PC-9 (cell line): Measurements from ENCODE around the gene C19orf67. TPM values are rescaled to one million over a fixed set of nuclear protein-coding genes. Genes with fewer than 3 reads are reported as not detected.
"Not testable (repeated sequence)": the region's sequence is repeated elsewhere in the genome, so short reads cannot be mapped to it uniquely, and the experiment has no call there.

Source experiments
- BruUV-seq: library from RNA; stranded (reverse); fragments of 400-500 nt; replicated peaks from 2 replicates; lab custom pipeline; 2021; lab: Mats Ljungman, UMichigan
- CTCF ChIA-PET: fragments of 300-600 bp; sonication (Branson Sonifier 250); formaldehyde crosslinking; loops from one replicate; lab custom pipeline; 2022; ENCODE audit warnings: antibody characterized with exemption; lab: Charles Lee
- POLR2A ChIA-PET: fragments of 300-600 bp; sonication (Branson Sonifier 250); formaldehyde crosslinking; loops from one replicate; lab custom pipeline; 2022; ENCODE audit warnings: antibody characterized with exemption; ENCODE audit not compliant: unreplicated experiment; lab: Charles Lee
- DNase-seq, 2 experiments: peaks; one replicate each; pipeline versions ENCODE4 v3.0.0 to v3.0.0-alpha.2; 2015 to 2022; ENCODE audit warnings: mixed read lengths in 1 of 2
- H2AFZ ChIP-seq: fragments of 200-600 bp; sonication (generic); 2 replicates; pipeline ENCODE4 v1.8.1; 2017; ENCODE audit warnings: antibody characterized with exemption
- H3F3A ChIP-seq: fragments of 200-600 bp; sonication (generic); 2 replicates; pipeline ENCODE4 v1.8.1; 2017; ENCODE audit warnings: antibody characterized with exemption, mild to moderate bottlenecking, low read depth; ENCODE audit not compliant: insufficient read depth
- H3K27ac ChIP-seq: fragments of 200-600 bp; sonication (generic); 2 replicates; pipeline ENCODE4 v1.6.1; 2016; ENCODE audit warnings: mixed run types
- H3K27me3 ChIP-seq: fragments of 200-600 bp; sonication (generic); 2 replicates; pipeline ENCODE4 v1.6.1; 2016; ENCODE audit warnings: low read depth, mixed run types; ENCODE audit not compliant: insufficient read depth
- H3K36me3 ChIP-seq: fragments of 200-600 bp; sonication (generic); 2 replicates; pipeline ENCODE4 v1.6.1; 2016; ENCODE audit warnings: low read depth, mixed run types
- H3K4me1 ChIP-seq: fragments of 200-600 bp; sonication (generic); replicated peaks from 2 replicates; pipeline ENCODE4 v1.6.1; 2016; ENCODE audit warnings: mixed run types; ENCODE audit not compliant: insufficient read depth
- H3K4me2 ChIP-seq: fragments of 200-600 bp; sonication (generic); 2 replicates; pipeline ENCODE4 v1.6.1; 2017; ENCODE audit warnings: mixed run types
- H3K4me3 ChIP-seq: fragments of 200-600 bp; sonication (generic); 2 replicates; pipeline ENCODE4 v1.6.1; 2016; ENCODE audit warnings: mixed run types
- H3K79me2 ChIP-seq: fragments of 200-600 bp; sonication (generic); 2 replicates; pipeline ENCODE4 v1.6.1; 2017; ENCODE audit warnings: low read depth, mixed run types
- H3K9me2 ChIP-seq: fragments of 200-600 bp; sonication (generic); 2 replicates; pipeline ENCODE4 v1.8.1; 2017; ENCODE audit warnings: mild to moderate bottlenecking; ENCODE audit not compliant: insufficient read depth
- H3K9me3 ChIP-seq: fragments of 200-600 bp; sonication (generic); 2 replicates; pipeline ENCODE4 v1.8.1; 2016; ENCODE audit warnings: low read depth; ENCODE audit not compliant: insufficient read depth
- H4K20me1 ChIP-seq: fragments of 200-600 bp; sonication (generic); 2 replicates; pipeline ENCODE4 v1.8.1; 2017; ENCODE audit not compliant: insufficient read depth
- CTCF ChIP-seq: fragments of 200-600 bp; sonication (generic); conservative IDR thresholded peaks from 2 replicates; pipeline ENCODE4 v1.6.1; 2017; ENCODE audit warnings: mixed run types, antibody characterized with exemption, mild to moderate bottlenecking, moderate library complexity
- EZH2 ChIP-seq: fragments of 200-600 bp; sonication (generic); IDR thresholded peaks from 2 replicates; pipeline ENCODE4 v1.8.0; 2017; ENCODE audit warnings: antibody characterized with exemption, low read depth
- intact Hi-C: fragments of 100-400 bp; cut with micrococcal nuclease; formaldehyde crosslinking; loops from one replicate; pipeline ENCODE4 v1.10.0; 2022; ENCODE audit not compliant: unreplicated experiment
- total RNA-seq: library from RNA; stranded (reverse); gene quantifications from 2 replicates; pipeline ENCODE4 v1.2.3, GENCODE V29; 2021

C19orf67 gene
- total RNA-seq, 1 experiment from 2014 or later: not detected

GRCh38 chr19:14048443-14049153 lies 37.0 kb downstream of the C19orf67 start:
- H3K27ac ChIP-seq: no peak overlapping the region
- CTCF ChIA-PET: interaction anchor here (0.7 to 1.0 kb wide), 2 partner anchors 37 to 176 kb away, joined by 5 to 23 read pairs; no protein-coding TSS in a partner anchor
- POLR2A ChIA-PET: no interaction called here
- no peaks in the 10 kb centered on the region for H3K36me3 ChIP-seq
- no peaks in the 10 kb centered on the region for H3F3A ChIP-seq
- no peaks in the 10 kb centered on the region for H3K79me2 ChIP-seq
- H3K4me3 ChIP-seq: no peak overlapping the region
- H2AFZ ChIP-seq: no peak overlapping the region
- no peaks in the 10 kb centered on the region for H4K20me1 ChIP-seq
- peak; percentile 56 to 58 for DNase-seq
- no peaks in the 10 kb centered on the region for H3K4me1 ChIP-seq
- H3K27me3 ChIP-seq: no peaks in the 10 kb centered on the region
- H3K9me3 ChIP-seq: no peaks in the 10 kb centered on the region
- TF ChIP-seq EZH2: no peak
- TF ChIP-seq CTCF: peak; percentile 95
- H3K4me2 ChIP-seq: no peak overlapping the region
- intact Hi-C loops: no loop called here
- no TSS peak for BruUV-seq
- no peaks in the 10 kb centered on the region for H3K9me2 ChIP-seq

- BruUV-seq, H4K20me1 ChIP-seq, H2AFZ ChIP-seq, H3K27me3 ChIP-seq, H3K4me3 ChIP-seq, H3K27ac ChIP-seq, H3F3A ChIP-seq, intact Hi-C loops, H3K4me1 ChIP-seq, DNase-seq, H3K9me3 ChIP-seq, POLR2A ChIA-PET, H3K79me2 ChIP-seq, H3K9me2 ChIP-seq, H3K4me2 ChIP-seq, H3K36me3 ChIP-seq: not testable (repeated sequence)
- CTCF ChIA-PET: interaction anchor here (0.7 to 1.0 kb wide), 2 partner anchors 37 to 175 kb away, joined by 5 to 23 read pairs; no protein-coding TSS in a partner anchor
These were observed 37.7 kb downstream of the C19orf67 start for GRCh38 chr19:14047866-14048265.

DNA sequence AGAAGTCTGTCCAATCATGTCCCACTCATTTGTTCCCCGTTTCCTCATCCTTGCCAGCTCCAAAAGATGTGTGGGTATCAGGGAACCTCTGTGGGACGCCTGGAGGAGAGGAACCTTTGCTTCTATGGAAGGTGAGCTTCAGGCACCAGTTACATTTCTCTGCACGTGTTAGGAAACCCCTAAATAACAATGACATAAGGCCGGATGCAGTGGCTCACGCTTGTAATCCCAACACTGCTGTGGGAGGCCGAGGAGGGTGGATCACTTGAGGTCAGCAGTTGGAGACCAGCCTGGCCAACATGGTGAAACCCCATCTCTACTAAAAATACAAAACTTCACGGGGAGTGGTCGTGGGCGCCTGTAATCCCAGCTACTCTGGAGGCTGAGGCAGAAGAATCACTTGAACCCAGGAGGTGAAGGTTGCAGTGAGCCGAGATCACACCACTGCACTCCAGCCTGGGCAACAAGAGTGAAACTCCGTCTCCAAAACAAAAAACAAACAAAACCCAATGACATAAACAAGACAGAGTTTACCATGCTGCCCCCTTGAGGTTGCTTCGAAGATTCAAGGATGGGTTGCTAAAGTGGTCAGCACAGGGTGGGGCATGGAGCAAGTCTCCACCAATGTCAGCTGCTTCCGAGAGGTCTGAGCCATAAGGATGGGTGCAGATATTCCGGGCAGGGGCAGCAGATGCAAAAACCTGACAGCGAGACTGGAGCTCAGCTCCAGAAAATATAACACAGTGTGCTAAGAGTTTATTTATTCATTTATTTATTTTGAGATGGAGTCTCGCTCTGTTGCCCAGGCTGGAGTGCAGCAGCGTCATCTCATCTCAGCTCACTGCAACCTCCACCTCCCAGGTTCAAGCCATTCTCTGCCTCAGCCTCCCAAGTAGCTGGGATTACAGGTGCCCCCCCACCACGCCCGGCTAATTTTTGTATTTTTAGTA lies 42.6 kb downstream of the C19orf67 start:
- not testable (repeated sequence) for H3K27ac ChIP-seq, H2AFZ ChIP-seq, H3K9me3 ChIP-seq, H3K36me3 ChIP-seq, H3K4me2 ChIP-seq, H3F3A ChIP-seq, H3K79me2 ChIP-seq, H3K4me1 ChIP-seq, H3K27me3 ChIP-seq, H4K20me1 ChIP-seq, H3K4me3 ChIP-seq, H3K9me2 ChIP-seq, BruUV-seq
- ChIA-PET POLR2A (interaction anchor here (0.6 kb wide), 1 partner anchor 409 kb away, joined by 11 read pairs; no protein-coding TSS in a partner anchor), CTCF (interaction anchor here (0.5 to 1.5 kb wide), 4 partner anchors 11 to 1436 kb away, joined by 4 to 12 read pairs (median 8); partner anchors contain the start of gene IL27RA)
- peak; percentile 76 for TF ChIP-seq CTCF
- DNase-seq: peak; percentile 51 to 56
- intact Hi-C loops: loop anchor here (1.0 kb wide), 1 partner anchor 163 kb away; no protein-coding TSS in a partner anchor
